Astrocyte of the cerebellum (primary cell): ENCODE data around the gene UBE2QL1.
A peak's percentile ranks its signal among the peaks of the same experiment; 100 is the strongest.

Source experiments
- DNase-seq: peaks from one replicate; pipeline ENCODE4 v3.0.0-alpha.2; 2011; ENCODE audit warnings: low read depth
- H3K4me3 ChIP-seq: 2 replicates; pipeline ENCODE4 v1.5.1; 2011; ENCODE audit warnings: mild to moderate bottlenecking, low read depth, low read length, moderate library complexity
- in situ Hi-C: cut with HindIII; loops from 2 replicates; pipeline ENCODE4 v1.10.0; 2017; ENCODE audit warnings: low sequenced_read_pairs
- TF ChIP-seq, protein P1 (sequence below): IDR thresholded peaks from 2 replicates; pipeline ENCODE4 v1.5.1; 2012; ENCODE audit warnings: low read length, low read depth, moderate library complexity, mild to moderate bottlenecking; ENCODE audit errors: missing control alignments

The UBE2QL1 gene, protein sequence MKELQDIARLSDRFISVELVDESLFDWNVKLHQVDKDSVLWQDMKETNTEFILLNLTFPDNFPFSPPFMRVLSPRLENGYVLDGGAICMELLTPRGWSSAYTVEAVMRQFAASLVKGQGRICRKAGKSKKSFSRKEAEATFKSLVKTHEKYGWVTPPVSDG

DNA sequence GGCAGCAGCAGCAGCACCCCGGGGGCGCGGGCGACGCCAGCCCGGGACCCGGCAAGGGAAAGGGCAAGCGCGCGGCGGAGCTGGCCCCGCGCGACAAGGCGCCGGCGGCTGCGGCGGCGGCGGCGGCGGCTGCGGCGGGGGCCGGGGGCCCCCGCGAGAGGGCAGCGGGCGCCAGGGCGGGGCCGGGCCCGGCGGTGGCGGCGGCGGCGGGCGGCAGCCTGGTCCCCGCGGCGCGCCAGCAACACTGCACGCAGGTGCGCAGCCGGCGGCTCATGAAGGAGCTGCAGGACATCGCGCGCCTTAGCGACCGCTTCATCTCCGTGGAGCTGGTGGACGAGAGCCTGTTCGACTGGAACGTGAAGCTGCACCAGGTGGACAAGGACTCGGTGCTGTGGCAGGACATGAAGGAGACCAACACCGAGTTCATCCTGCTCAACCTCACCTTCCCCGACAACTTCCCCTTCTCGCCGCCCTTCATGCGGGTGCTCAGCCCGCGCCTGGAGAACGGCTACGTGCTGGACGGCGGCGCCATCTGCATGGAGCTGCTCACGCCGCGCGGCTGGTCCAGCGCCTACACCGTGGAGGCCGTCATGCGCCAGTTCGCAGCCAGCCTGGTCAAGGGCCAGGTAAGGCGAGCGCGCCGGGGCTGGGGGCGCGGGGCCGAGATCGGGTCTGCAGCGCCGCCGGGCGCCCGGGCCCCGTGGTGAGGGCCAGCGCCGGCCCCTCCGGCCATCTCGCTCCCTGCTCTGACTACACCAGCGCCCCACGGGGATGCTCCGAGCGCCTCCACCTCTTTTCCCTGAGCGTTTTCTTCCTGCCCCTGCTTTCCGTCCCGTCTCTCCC, at the start of gene UBE2QL1:
TSS of gene UBE2QL1 (plus strand) at position 238 of the 843 bp plus-strand sequence. CDS start at position 273, 35 bp downstream.
- H3K4me3 ChIP-seq = peak within 1 kb of the TSS; percentile 25
- TF ChIP-seq, protein P1, sequence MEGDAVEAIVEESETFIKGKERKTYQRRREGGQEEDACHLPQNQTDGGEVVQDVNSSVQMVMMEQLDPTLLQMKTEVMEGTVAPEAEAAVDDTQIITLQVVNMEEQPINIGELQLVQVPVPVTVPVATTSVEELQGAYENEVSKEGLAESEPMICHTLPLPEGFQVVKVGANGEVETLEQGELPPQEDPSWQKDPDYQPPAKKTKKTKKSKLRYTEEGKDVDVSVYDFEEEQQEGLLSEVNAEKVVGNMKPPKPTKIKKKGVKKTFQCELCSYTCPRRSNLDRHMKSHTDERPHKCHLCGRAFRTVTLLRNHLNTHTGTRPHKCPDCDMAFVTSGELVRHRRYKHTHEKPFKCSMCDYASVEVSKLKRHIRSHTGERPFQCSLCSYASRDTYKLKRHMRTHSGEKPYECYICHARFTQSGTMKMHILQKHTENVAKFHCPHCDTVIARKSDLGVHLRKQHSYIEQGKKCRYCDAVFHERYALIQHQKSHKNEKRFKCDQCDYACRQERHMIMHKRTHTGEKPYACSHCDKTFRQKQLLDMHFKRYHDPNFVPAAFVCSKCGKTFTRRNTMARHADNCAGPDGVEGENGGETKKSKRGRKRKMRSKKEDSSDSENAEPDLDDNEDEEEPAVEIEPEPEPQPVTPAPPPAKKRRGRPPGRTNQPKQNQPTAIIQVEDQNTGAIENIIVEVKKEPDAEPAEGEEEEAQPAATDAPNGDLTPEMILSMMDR = no peak
- in situ Hi-C loops = no loop called here
- DNase-seq = no peak

DNA sequence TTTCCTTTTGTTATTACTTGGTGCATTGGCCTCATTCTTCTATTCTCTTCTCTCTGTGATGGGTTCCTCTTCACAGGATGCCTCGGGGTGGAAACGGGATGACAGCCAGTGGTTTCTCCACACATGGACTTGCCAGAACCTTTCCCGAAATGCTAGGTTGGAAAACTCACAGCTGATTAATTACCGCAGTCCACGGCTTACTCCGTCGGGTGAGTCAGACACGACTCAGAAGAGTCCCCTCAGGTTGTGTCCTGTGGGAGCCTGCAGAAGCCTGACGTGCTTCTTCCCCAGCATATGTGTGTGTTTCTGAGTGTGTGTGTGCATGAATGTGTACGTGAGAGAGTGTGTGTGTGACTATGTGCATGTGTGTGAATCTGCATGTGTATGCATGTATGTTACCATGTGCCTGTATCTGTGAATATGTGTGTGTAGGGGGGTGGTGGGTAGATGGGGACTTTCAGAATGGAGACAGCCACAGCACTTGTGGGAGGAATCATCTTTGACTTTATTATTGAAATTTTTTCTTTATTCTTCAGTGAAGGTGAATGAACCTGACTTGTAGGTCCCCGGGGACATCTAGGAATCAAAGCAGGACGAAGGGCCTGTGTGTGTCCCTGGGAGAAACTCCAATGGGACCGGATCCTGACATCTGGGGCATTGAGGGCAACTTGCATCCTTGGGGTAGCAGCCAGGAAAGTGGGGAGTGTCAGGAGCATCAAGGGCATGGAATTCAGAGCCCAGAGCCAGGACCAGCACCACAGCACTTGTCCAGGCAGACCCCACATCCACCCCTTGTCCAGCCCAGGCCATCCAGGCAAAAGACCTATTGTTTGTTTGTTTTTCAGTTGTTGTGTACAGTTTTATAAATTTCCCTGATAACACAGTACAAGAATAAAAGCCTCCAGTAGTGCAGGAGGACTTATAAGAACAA, 48.4 kb upstream of the UBE2QL1 start:
- no peak overlapping the region for H3K4me3 ChIP-seq
- in situ Hi-C loops = no loop called here
- TF ChIP-seq, protein P1 = no peak
- DNase-seq = peak; percentile 26

DNA sequence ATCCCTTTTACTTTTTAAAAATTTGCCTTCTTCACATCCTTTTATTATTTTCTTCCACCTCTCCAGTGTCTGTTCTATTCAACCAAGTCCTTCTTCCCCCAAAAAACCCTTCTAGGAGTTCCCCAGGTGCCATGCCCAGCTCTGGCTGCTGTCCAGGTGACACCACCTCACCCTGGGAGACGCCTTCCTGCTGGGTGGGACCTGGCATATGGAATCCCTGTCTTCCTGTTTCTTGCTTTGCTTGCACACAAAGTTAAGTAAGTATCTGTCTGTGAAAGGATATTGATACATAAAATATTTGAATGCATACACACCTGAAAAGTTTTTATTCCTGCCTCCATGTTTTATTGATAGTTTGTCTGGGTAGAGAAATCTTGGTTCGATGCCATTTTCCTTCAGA, 47.2 kb upstream of the UBE2QL1 start:
- H3K4me3 ChIP-seq = no peak overlapping the region
- TF ChIP-seq, protein P1 = no peak
- no peak for DNase-seq
- in situ Hi-C loops = no loop called here

DNA sequence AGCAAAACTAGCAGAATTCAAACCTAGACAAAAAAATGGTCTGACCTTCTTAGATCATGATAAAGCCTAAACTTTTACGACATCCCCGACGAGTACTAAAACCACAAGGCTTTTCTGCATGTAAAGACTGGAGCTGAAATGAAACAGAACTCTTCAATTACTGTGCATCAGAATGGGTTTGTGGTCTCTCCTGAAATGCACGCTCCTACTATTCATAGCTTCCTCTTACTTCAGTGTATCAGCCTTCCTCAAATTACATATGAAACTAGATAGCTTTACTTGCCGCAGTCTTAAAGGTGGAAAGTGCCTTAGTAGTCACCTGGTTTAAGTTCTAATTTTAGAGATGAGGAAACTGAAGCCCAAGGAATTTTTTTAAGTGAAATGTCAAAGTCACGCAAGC, 45.7 kb upstream of the UBE2QL1 start:
- no peak for DNase-seq
- H3K4me3 ChIP-seq = no peak overlapping the region
- TF ChIP-seq, protein P1 = no peak
- in situ Hi-C loops = no loop called here

DNA sequence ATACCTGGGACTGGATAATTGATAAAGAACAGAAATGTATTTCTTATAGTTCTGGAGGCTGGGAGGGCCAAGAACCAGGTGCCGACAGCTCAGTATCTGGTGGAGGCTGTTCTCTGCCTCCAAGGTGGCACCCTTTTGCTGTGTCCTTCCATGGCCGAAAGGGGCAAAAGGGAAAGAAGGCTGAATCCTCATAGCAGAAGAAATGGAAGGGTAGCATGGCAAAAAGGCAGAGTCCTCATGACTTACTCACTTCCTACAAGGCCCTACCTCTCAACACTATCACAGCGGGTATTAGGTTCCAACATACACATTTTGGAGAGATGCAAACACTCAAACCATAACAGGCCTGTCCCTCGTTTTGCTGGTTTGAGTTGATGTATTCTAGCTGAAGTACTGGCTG, 45.2 kb upstream of the UBE2QL1 start:
- TF ChIP-seq, protein P1 = no peak
- no peak for DNase-seq
- H3K4me3 ChIP-seq = no peak overlapping the region
- in situ Hi-C loops = no loop called here

DNA sequence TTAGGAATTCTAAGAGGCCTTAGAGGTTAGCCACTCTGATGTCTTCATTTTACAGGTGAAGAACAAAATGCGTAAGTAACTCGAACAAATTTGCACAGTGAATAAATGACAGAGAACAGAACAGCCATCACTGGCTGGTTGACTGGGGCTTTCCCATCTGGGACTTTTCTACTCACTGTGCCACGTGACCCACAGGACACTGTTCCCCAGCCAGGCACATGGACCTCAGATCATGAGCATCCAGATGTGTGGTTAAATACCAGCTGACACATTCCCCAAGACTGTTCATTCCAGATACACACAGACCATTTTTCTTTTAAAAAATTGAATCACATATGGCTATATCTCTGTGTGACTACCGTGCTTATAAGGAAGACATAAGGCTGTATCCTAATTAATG, 44.5 kb upstream of the UBE2QL1 start:
- in situ Hi-C loops = no loop called here
- DNase-seq = no peak
- TF ChIP-seq, protein P1 = no peak
- no peak overlapping the region for H3K4me3 ChIP-seq
